Measurements from ENCODE around the gene PLCB3.

Gene PLCB3

DNA sequence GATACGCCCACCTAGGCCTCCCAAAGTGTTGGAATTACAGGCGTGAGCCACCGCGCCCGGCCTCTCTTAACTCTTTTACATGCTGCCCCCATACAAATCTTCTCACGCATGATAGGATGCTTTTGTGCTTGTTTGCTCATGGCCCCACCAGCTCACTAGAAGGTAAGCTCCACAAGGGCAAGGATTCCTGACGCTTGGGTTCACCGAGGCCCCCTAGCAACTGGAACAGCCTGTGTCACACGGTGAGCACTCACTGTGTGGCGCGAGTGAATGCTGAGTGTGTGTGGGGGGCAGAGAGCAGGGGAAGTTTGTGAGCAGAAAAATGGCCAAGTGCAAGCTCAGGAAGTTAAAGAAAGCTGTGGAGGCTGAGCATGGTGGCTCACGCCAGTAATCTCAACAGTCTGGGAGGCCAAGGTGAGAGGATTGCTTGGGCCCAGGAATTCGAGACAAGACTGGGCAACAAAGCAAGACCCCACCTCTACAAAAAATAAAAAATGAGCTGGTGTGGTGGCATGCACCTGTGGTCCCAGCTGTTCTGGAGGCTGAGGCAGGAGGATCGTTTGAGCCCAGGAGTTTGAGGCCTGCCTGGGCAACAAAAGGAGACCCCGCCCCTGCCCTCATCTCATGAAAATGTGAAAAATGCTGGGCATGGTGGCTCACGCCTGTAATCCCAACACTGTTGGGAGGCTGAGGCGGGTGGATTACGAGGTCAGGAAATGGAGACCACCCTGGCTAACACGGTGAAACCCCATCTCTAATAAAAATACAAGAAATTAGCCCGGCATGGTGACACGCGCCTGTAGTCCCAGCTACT is 30.8 kb downstream of the PLCB3 start:
- no peak overlapping the region for H3K4me3 ChIP-seq (ENCODE audit: low read depth, low read length)
- H3K27me3 ChIP-seq (ENCODE audit: insufficient read depth, low read depth, severe bottlenecking) = no peaks in the 10 kb centered on the region
- H3K27ac ChIP-seq = no peak overlapping the region
- H3K36me3 ChIP-seq = peaks cover 47% of the 10 kb centered on the region
- TF ChIP-seq, protein P1, sequence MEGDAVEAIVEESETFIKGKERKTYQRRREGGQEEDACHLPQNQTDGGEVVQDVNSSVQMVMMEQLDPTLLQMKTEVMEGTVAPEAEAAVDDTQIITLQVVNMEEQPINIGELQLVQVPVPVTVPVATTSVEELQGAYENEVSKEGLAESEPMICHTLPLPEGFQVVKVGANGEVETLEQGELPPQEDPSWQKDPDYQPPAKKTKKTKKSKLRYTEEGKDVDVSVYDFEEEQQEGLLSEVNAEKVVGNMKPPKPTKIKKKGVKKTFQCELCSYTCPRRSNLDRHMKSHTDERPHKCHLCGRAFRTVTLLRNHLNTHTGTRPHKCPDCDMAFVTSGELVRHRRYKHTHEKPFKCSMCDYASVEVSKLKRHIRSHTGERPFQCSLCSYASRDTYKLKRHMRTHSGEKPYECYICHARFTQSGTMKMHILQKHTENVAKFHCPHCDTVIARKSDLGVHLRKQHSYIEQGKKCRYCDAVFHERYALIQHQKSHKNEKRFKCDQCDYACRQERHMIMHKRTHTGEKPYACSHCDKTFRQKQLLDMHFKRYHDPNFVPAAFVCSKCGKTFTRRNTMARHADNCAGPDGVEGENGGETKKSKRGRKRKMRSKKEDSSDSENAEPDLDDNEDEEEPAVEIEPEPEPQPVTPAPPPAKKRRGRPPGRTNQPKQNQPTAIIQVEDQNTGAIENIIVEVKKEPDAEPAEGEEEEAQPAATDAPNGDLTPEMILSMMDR (IDR thresholded peaks at IDR 0.05; ENCODE audit: low read depth, low read length) = no peak
- no peaks in the 10 kb centered on the region for H3K9me3 ChIP-seq (ENCODE audit: severe bottlenecking)
- no peak for DNase-seq

GRCh38 chr11:64283092-64283491 is 31.8 kb downstream of the PLCB3 start:
- no peaks in the 10 kb centered on the region for H3K27me3 ChIP-seq (ENCODE audit: insufficient read depth, low read depth, severe bottlenecking)
- no peak for DNase-seq
- TF ChIP-seq, protein P1 (IDR thresholded peaks at IDR 0.05; ENCODE audit: low read depth, low read length) = no peak
- H3K4me3 ChIP-seq (ENCODE audit: low read depth, low read length) = no peak overlapping the region
- H3K27ac ChIP-seq = peak overlapping the region; percentile 56; the same call in 1 of the 2 replicates
- H3K9me3 ChIP-seq (ENCODE audit: severe bottlenecking) = no peaks in the 10 kb centered on the region
- H3K36me3 ChIP-seq = peaks cover 39% of the 10 kb centered on the region

- H3K36me3 ChIP-seq = peaks cover 30% of the 10 kb centered on the region
Measured at GRCh38 chr11:64284048-64284961, 33.0 kb downstream of the PLCB3 start, which contains the start of gene BAD. TSS of gene BAD (minus strand) at chr11:64284665. CDS start at chr11:64284368, 297 bp downstream.

DNA sequence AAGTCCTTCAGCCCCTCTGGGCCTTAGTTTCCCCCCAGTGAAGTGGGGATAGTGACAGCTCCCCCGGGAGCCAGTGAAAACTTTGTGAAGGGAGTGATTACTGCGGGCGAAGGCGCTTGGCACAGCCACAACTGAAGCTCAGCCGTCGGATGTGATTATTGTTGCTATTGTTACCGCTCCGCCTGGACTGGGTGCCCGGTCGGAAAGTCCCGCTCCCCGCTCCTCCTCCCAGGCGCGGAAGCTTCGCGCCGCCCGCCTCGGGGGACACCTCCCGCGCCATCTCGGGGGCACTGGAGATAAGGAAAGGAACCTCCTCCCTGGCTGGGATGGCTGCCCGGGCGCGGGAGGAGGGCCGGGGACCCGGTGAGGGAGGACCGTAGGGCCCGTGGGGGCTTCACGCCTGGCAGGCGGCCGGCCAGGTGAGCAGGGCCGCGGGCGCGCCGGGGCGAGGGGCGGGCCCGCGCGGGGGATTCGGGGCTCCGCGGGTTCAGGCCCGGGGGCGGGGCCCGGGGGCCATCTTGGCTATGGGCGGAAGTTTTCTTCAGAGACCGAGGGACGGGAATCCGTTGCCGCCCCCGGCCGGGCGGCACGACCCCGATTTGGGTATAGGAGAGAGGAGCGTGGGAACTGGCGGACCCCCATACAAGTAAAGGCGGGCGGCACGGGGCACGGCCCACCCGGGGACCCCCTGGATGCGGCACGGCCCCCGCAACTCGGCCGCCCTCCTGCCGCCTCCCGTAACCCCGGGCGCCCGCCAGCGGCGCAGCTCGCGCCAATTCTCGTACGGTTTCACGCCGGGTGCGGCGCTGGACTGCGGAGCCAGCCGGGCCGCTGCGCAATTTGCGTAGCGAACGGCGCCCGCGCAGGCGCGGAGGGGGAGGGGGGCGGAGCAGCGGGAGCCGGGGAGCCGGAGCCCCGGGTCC is 33.9 kb downstream of the PLCB3 start, which contains the start of gene GPR137:
GPR137 (plus strand) TSS at position 887 of the 923 bp plus-strand sequence. CDS start 677 bp downstream, outside the sequence.
- Histone ChIP-seq H3K9me3 (ENCODE audit: severe bottlenecking) (no peaks in the 10 kb centered on the region), H3K27ac (peak within 1 kb of the TSS; percentile 91), H3K4me3 (ENCODE audit: low read depth, low read length) (peak within 1 kb of the TSS; percentile 96), H3K27me3 (ENCODE audit: insufficient read depth, low read depth, severe bottlenecking) (no peaks in the 10 kb centered on the region), H3K36me3 (peaks cover 29% of the 10 kb centered on the region)
- TF ChIP-seq, protein P1 (IDR thresholded peaks at IDR 0.05; ENCODE audit: low read depth, low read length) = no peak
- DNase-seq = peak; percentile 83

More at GRCh38 chr11:64284048-64284961, 33.0 kb downstream of the PLCB3 start, which contains the start of gene BAD:
- peak; percentile 95 for DNase-seq
- Histone ChIP-seq H3K4me3 (ENCODE audit: low read depth, low read length) (peak within 1 kb of the TSS; percentile 96), H3K27ac (peak within 1 kb of the TSS; percentile 91), H3K27me3 (ENCODE audit: insufficient read depth, low read depth, severe bottlenecking) (no peaks in the 10 kb centered on the region), H3K9me3 (ENCODE audit: severe bottlenecking) (no peaks in the 10 kb centered on the region)
- TF ChIP-seq, protein P1 (IDR thresholded peaks at IDR 0.05; ENCODE audit: low read depth, low read length) = no peak
